ENCODE data around the gene BEST2.

DNA sequence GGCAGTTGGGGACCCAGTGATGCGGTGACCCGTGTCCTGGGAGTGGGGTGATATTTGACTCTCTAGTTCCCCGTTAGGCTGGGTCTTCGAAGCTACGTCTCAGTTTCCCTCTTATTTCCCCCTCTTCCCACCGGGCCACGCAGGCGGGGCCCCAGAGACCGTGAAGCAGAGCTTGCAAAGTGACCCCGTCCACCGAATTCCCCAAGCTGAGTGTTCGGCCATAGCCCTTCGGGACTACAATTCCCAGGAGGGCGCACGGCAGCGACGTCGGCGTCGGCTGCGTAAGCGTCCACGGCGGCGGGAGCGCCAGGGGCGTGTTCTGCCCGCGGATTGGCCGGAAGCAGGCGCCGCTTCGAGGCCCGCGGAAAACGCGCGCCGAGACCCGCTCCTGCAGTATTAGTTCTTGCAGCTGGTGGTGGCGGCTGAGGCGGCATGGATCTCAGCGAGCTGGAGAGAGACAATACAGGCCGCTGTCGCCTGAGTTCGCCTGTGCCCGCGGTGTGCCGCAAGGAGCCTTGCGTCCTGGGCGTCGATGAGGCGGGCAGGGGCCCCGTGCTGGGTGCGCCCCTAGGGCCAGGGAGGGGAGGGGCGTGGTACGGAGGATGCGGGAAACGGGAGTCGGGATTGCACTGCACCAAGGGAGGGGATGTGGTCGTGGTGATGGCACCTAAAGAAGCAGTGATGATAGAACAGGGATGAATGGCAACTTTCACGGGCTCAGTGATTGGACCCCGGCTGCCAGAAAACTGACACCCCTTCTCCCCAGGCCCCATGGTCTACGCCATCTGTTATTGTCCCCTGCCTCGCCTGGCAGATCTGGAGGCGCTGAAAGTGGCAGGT, 54.9 kb downstream of the BEST2 start, which contains the start of gene RNASEH2A:
- peak; percentile 88 for TF ChIP-seq CREM (CRISPR knock-in tag; IDR thresholded peaks at IDR 0.05)
- TF ChIP-seq, protein P1, sequence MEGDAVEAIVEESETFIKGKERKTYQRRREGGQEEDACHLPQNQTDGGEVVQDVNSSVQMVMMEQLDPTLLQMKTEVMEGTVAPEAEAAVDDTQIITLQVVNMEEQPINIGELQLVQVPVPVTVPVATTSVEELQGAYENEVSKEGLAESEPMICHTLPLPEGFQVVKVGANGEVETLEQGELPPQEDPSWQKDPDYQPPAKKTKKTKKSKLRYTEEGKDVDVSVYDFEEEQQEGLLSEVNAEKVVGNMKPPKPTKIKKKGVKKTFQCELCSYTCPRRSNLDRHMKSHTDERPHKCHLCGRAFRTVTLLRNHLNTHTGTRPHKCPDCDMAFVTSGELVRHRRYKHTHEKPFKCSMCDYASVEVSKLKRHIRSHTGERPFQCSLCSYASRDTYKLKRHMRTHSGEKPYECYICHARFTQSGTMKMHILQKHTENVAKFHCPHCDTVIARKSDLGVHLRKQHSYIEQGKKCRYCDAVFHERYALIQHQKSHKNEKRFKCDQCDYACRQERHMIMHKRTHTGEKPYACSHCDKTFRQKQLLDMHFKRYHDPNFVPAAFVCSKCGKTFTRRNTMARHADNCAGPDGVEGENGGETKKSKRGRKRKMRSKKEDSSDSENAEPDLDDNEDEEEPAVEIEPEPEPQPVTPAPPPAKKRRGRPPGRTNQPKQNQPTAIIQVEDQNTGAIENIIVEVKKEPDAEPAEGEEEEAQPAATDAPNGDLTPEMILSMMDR (IDR thresholded peaks at IDR 0.05), result no peak
- TF ChIP-seq, protein P2, sequence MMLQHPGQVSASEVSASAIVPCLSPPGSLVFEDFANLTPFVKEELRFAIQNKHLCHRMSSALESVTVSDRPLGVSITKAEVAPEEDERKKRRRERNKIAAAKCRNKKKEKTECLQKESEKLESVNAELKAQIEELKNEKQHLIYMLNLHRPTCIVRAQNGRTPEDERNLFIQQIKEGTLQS (CRISPR knock-in tag; conservative IDR thresholded peaks at IDR 0.05), result no peak

All from WTC11 (cell line).